ENCODE data around the gene GAA. TPM values are rescaled to one million over a fixed set of nuclear protein-coding genes. Genes with fewer than 3 reads are reported as not detected.

GAA gene
- total and polyA plus RNA-seq, 10 of the 15 experiments (the other 5 are each of a cell fraction or from before 2014, with no cell fraction given) = 0.18 to 10.5 (median 4.1) TPM

DNA sequence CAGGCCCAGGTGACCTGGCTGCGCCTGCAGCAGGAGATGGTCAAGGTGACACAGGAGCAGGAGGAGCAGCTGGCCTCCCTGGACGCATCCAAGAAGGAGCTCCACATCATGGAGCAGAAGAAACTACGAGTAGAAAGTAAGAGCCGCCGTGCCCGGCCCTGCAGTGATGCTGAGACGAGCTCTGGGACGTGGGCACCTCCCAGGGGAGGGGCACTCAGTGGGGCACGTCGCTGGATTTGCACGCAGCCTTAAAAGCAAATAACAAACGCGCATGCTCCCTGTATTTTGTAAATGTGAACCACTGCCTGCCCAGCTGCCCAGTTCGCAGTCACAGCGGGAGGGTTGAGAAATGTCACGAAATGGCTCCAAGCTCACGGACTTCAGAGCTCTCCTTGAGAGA lies 15.3 kb upstream of the GAA start:
- intact Hi-C loops (cut with micrococcal nuclease; ENCODE audit: unreplicated experiment) (no loop called here), in situ Hi-C loops (cut with MboI) (no loop called here)
- RAD21 ChIA-PET (ENCODE audit: unreplicated experiment) = no interaction called here
- 46% methylated on average over 17 of the region's 17 CpGs for WGBS (ENCODE audit: insufficient coverage, insufficient replicate concordance, low lambda C conversion rate, missing lambda C conversion rate)
- H3K9ac ChIP-seq (ENCODE audit: control insufficient read depth, insufficient read depth, low read length) = no peak overlapping the region
- CTCF ChIA-PET = interaction anchor here (0.7 to 0.8 kb wide), 2 partner anchors 15 to 48 kb away, joined by 3 to 4 read pairs; partner anchors contain the start of gene GAA
- no peak for ATAC-seq
- no peak overlapping the region for H3K27ac ChIP-seq (ENCODE audit: control insufficient read depth, insufficient read depth)
- SMC1A ChIA-PET (ENCODE audit: uncharacterized antibody, unreplicated experiment) = no interaction called here
- 0 out of 2 replicates have a peak, but pooled peaks cover 2% of the 10 kb centered on the region for H4K20me1 ChIP-seq (ENCODE audit: control insufficient read depth, insufficient read depth)
- no peaks in the 10 kb centered on the region for H3K9me3 ChIP-seq (replicated peaks; ENCODE audit: control insufficient read depth, insufficient read depth, low read length)
- BruUV-seq (replicated peaks) = no TSS peak
- no peaks in the 10 kb centered on the region for H3K4me1 ChIP-seq (ENCODE audit: control insufficient read depth, insufficient read depth, low read length)
- no peak overlapping the region for H2AFZ ChIP-seq (ENCODE audit: control insufficient read depth, low read depth, low read length)
- TF ChIP-seq BHLHE40 (IDR thresholded peaks at IDR 0.05; ENCODE audit: borderline replicate concordance in 1 of 2, low read depth in 2 of 2, low read length in 1 of 2) (no peak), MTA3 (IDR thresholded peaks at IDR 0.05; ENCODE audit: borderline replicate concordance, low read length) (no peak), SREBF2 (IDR thresholded peaks at IDR 0.05; ENCODE audit: low read length) (no peak), BMI1 (IDR thresholded peaks at IDR 0.05; ENCODE audit: borderline replicate concordance) (no peak), TCF3 (IDR thresholded peaks at IDR 0.05; ENCODE audit: borderline replicate concordance, insufficient read depth, low read depth, low read length) (no peak), NFYB (IDR thresholded peaks at IDR 0.05; ENCODE audit: insufficient read depth, low read depth, low read length) (no peak), STAT3 (IDR thresholded peaks at IDR 0.05; ENCODE audit: low read depth, low read length) (no peak)
- FAIRE-seq = no peak
- no peaks in the 10 kb centered on the region; a peak in 1 of 4 replicates for H3K27me3 ChIP-seq (replicated peaks in 1 of 2; ENCODE audit: control insufficient read depth in 2 of 2, insufficient read depth in 2 of 2, low read length in 1 of 2)
- H3K4me2 ChIP-seq (ENCODE audit: control insufficient read depth, insufficient read depth) = no peak overlapping the region
- DNase-seq (ENCODE audit: low read depth, low spot score) = no peak
- POLR2A ChIA-PET = no interaction called here
- H3K79me2 ChIP-seq (ENCODE audit: control insufficient read depth, insufficient read depth, low read length) = no peaks in the 10 kb centered on the region
- H3K36me3 ChIP-seq (ENCODE audit: control insufficient read depth in 2 of 2, insufficient read depth in 2 of 2, low read length in 1 of 2) = no peaks in the 10 kb centered on the region
- H3K4me3 ChIP-seq = no peak overlapping the region

- H3K4me3 ChIP-seq = no peak overlapping the region
- no peaks in the 10 kb centered on the region for H3K4me1 ChIP-seq (ENCODE audit: control insufficient read depth, insufficient read depth, low read length)
- H4K20me1 ChIP-seq (ENCODE audit: control insufficient read depth, insufficient read depth) = 0 out of 2 replicates have a peak, but pooled peaks cover 2% of the 10 kb centered on the region
- no peaks in the 10 kb centered on the region for H3K79me2 ChIP-seq (ENCODE audit: control insufficient read depth, insufficient read depth, low read length)
- in situ Hi-C loops (cut with MboI) (no loop called here), intact Hi-C loops (cut with micrococcal nuclease; ENCODE audit: unreplicated experiment) (no loop called here)
- H3K4me2 ChIP-seq (ENCODE audit: control insufficient read depth, insufficient read depth) = no peak overlapping the region
- H3K9me3 ChIP-seq (replicated peaks; ENCODE audit: control insufficient read depth, insufficient read depth, low read length) = no peaks in the 10 kb centered on the region
- CTCF ChIA-PET = interaction anchor here (1.6 kb wide), 1 partner anchor 10 kb away, joined by 3 read pairs; no protein-coding TSS in a partner anchor
- RAD21 ChIA-PET (ENCODE audit: unreplicated experiment) = no interaction called here
- no peak overlapping the region for H3K27ac ChIP-seq (ENCODE audit: control insufficient read depth, insufficient read depth)
- no peaks in the 10 kb centered on the region for H3K36me3 ChIP-seq (ENCODE audit: control insufficient read depth in 2 of 2, insufficient read depth in 2 of 2, low read length in 1 of 2)
- no peak overlapping the region for H2AFZ ChIP-seq (ENCODE audit: control insufficient read depth, low read depth, low read length)
- no peaks in the 10 kb centered on the region; a peak in 1 of 4 replicates for H3K27me3 ChIP-seq (replicated peaks in 1 of 2; ENCODE audit: control insufficient read depth in 2 of 2, insufficient read depth in 2 of 2, low read length in 1 of 2)
- SMC1A ChIA-PET (ENCODE audit: uncharacterized antibody, unreplicated experiment) = no interaction called here
- WGBS (ENCODE audit: insufficient coverage, insufficient replicate concordance, low lambda C conversion rate, missing lambda C conversion rate) = 23% methylated on average over 11 of the region's 11 CpGs
- no peak overlapping the region for H3K9ac ChIP-seq (ENCODE audit: control insufficient read depth, insufficient read depth, low read length)
- POLR2A ChIA-PET = no interaction called here
- FAIRE-seq = no peak
- ATAC-seq = no peak
- no peak for DNase-seq (ENCODE audit: low read depth, low spot score)
- no TSS peak for BruUV-seq (replicated peaks)
- TF ChIP-seq KLF5 (IDR thresholded peaks at IDR 0.05; ENCODE audit: partially characterized antibody) (no peak), CUX1 (IDR thresholded peaks at IDR 0.05; ENCODE audit: insufficient replicate concordance, low read depth, low read length) (no peak), ZBTB33 (IDR thresholded peaks at IDR 0.05) (no peak)
Measured at GRCh38 chr17:80086616-80087015, 14.8 kb upstream of the GAA start.

All from GM12878 (cell line).